ENCODE measurements around the gene KIT. TPM values are rescaled to one million over a fixed set of nuclear protein-coding genes. Genes with fewer than 3 reads are reported as not detected.

Gene KIT
- total RNA-seq, 1 experiment from 2014 or later: 1.5 TPM

DNA sequence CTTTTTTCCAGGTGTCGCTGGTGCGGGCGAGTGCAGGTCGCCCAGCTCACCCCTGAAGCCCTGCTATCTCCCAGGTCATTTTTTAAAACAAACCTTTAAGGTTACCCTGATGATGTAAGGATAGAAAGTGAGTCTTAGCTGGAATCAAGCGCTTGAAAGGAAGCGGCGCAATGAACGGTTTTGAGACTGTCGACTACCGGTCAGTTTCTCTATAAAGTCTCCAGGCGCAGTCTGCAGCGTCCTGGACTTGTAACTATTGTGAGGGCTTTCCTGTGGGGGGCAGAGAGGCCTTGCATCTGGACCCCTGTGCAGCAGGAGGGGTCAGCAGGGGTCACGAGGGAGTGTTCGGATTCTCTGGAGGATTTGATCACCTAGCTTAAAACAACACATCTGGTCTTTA is 1.6 kb downstream of the KIT start:
- H3K9me3 ChIP-seq (ENCODE audit: control insufficient read depth, insufficient read depth, low read depth, low read length): no peaks in the 10 kb centered on the region
- ATAC-seq: peak; percentile 47; the same call in 1 of the 2 replicates
- intact Hi-C loops (cut with micrococcal nuclease; ENCODE audit: unreplicated experiment): no loop called here

DNA sequence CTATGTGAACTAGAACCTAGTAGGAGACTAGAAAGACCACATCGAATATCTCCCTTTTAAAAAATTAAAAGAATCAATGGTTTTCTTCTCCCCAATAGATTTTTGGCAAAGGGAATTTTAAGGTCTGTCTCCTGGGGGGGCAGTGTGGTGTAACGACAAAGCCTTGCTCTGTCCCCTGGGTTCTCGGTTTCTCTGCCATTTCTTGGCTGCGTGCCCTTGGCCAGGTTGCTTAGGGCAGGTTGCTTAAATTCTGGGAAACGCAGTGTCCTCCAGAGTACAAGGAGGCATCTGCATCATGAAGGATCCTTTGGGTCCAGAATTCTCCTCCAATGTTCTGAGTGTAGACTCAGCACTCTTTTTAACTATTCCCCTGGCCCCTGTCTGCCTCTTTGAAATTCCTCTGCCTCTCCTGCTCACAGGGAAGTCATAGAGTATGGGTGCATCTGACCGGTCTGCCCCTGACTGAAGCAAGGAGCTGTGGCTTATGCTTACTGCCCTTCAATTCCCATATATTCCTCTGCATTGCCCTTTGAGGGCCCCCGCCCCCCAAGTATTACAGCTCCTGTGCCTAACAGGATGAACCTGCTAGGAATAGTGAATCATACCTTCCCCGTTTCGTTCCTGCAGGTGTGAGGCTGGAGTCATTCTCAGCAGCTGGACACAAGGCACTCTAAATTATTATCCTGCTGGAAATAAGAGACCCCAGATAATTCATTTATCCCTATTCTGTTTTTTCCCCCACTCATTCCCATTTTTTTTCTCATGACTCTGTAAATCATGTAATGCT is 2.2 kb downstream of the KIT start:
- TF ChIP-seq, protein P1, sequence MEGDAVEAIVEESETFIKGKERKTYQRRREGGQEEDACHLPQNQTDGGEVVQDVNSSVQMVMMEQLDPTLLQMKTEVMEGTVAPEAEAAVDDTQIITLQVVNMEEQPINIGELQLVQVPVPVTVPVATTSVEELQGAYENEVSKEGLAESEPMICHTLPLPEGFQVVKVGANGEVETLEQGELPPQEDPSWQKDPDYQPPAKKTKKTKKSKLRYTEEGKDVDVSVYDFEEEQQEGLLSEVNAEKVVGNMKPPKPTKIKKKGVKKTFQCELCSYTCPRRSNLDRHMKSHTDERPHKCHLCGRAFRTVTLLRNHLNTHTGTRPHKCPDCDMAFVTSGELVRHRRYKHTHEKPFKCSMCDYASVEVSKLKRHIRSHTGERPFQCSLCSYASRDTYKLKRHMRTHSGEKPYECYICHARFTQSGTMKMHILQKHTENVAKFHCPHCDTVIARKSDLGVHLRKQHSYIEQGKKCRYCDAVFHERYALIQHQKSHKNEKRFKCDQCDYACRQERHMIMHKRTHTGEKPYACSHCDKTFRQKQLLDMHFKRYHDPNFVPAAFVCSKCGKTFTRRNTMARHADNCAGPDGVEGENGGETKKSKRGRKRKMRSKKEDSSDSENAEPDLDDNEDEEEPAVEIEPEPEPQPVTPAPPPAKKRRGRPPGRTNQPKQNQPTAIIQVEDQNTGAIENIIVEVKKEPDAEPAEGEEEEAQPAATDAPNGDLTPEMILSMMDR (IDR thresholded peaks at IDR 0.05): no peak
- TF ChIP-seq, protein P2, sequence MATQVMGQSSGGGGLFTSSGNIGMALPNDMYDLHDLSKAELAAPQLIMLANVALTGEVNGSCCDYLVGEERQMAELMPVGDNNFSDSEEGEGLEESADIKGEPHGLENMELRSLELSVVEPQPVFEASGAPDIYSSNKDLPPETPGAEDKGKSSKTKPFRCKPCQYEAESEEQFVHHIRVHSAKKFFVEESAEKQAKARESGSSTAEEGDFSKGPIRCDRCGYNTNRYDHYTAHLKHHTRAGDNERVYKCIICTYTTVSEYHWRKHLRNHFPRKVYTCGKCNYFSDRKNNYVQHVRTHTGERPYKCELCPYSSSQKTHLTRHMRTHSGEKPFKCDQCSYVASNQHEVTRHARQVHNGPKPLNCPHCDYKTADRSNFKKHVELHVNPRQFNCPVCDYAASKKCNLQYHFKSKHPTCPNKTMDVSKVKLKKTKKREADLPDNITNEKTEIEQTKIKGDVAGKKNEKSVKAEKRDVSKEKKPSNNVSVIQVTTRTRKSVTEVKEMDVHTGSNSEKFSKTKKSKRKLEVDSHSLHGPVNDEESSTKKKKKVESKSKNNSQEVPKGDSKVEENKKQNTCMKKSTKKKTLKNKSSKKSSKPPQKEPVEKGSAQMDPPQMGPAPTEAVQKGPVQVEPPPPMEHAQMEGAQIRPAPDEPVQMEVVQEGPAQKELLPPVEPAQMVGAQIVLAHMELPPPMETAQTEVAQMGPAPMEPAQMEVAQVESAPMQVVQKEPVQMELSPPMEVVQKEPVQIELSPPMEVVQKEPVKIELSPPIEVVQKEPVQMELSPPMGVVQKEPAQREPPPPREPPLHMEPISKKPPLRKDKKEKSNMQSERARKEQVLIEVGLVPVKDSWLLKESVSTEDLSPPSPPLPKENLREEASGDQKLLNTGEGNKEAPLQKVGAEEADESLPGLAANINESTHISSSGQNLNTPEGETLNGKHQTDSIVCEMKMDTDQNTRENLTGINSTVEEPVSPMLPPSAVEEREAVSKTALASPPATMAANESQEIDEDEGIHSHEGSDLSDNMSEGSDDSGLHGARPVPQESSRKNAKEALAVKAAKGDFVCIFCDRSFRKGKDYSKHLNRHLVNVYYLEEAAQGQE (IDR thresholded peaks at IDR 0.05; ENCODE audit: insufficient read depth in 1 of 2, low read depth in 2 of 2, low read length in 1 of 2): no peak
- TF ChIP-seq TCF7L2 (IDR thresholded peaks at IDR 0.05; ENCODE audit: low read depth, low read length): no peak
- TF ChIP-seq SIN3A (IDR thresholded peaks at IDR 0.05; ENCODE audit: borderline replicate concordance, insufficient read depth, low read depth, low read length): no peak
- no peak for TF ChIP-seq POLR2AphosphoS5 (IDR thresholded peaks at IDR 0.05; ENCODE audit: low read depth, low read length)
- ChIA-PET CTCF (no interaction called here), POLR2A (no interaction called here)
- H3K27me3 ChIP-seq (ENCODE audit: control insufficient read depth, insufficient read depth, low read length): peaks cover 2% of the 10 kb centered on the region; the same call in 1 of the 2 replicates
- H3K9me3 ChIP-seq (ENCODE audit: control insufficient read depth, insufficient read depth, low read depth, low read length): no peaks in the 10 kb centered on the region
- BruUV-seq (replicated peaks): no TSS peak
- intact Hi-C loops (cut with micrococcal nuclease; ENCODE audit: unreplicated experiment): no loop called here
- no peak overlapping the region for H3K27ac ChIP-seq (ENCODE audit: low read length)
- DNase-seq (ENCODE audit: low read depth, low spot score): no peak
- ATAC-seq: no peak
- in situ Hi-C loops (cut with HindIII; ENCODE audit: low pct_unique_long_range_greater_than_20kb, low sequenced_read_pairs): no loop called here
- H3K36me3 ChIP-seq (ENCODE audit: control insufficient read depth, insufficient read depth, low read length): no peaks in the 10 kb centered on the region
- no peak overlapping the region; a peak in 1 of 4 replicates for H3K4me3 ChIP-seq (ENCODE audit: low read depth in 2 of 2, low read length in 2 of 2)
- no peaks in the 10 kb centered on the region; the same call in 1 of the 2 replicates for H3K4me1 ChIP-seq (ENCODE audit: control insufficient read depth, insufficient read depth, low read length)

More for the DNA sequence above, 1.6 kb downstream of the KIT start:
- POLR2A ChIA-PET: no interaction called here
- no peaks in the 10 kb centered on the region; the same call in 1 of the 2 replicates for H3K4me1 ChIP-seq (ENCODE audit: control insufficient read depth, insufficient read depth, low read length)
- TF ChIP-seq TCF7L2 (IDR thresholded peaks at IDR 0.05; ENCODE audit: low read depth, low read length) (no peak), POLR2AphosphoS5 (IDR thresholded peaks at IDR 0.05; ENCODE audit: low read depth, low read length) (no peak), SIN3A (IDR thresholded peaks at IDR 0.05; ENCODE audit: borderline replicate concordance, insufficient read depth, low read depth, low read length) (no peak)
- TF ChIP-seq, protein P2 (IDR thresholded peaks at IDR 0.05; ENCODE audit: insufficient read depth in 1 of 2, low read depth in 2 of 2, low read length in 1 of 2): no peak
- TF ChIP-seq, protein P1 (IDR thresholded peaks at IDR 0.05): no peak
- no peak overlapping the region for H3K27ac ChIP-seq (ENCODE audit: low read length)
- BruUV-seq (replicated peaks): no TSS peak
- no peaks in the 10 kb centered on the region for H3K36me3 ChIP-seq (ENCODE audit: control insufficient read depth, insufficient read depth, low read length)
- in situ Hi-C loops (cut with HindIII; ENCODE audit: low pct_unique_long_range_greater_than_20kb, low sequenced_read_pairs): no loop called here
- no peak for DNase-seq (ENCODE audit: low read depth, low spot score)
- peak overlapping the region; percentile 38 to 45 for H3K4me3 ChIP-seq (ENCODE audit: low read depth in 2 of 2, low read length in 2 of 2)
- H3K27me3 ChIP-seq (ENCODE audit: control insufficient read depth, insufficient read depth, low read length): peaks cover 2% of the 10 kb centered on the region; the same call in 1 of the 2 replicates
- CTCF ChIA-PET: no interaction called here
